Urinary bladder (tissue), 2 donors: ENCODE data around the gene ZNF836. TPM values are rescaled to one million over a fixed set of nuclear protein-coding genes. Genes with fewer than 3 reads are reported as not detected.

ENCODE experiments used
- polyA plus RNA-seq: library from polyadenylated mRNA; stranded (reverse); fragments of 200-250 nt; gene quantifications from one replicate; pipeline ENCODE4 v1.2.3, GENCODE V29; 2013
- small RNA-seq: library from RNA; depleted of rRNA; stranded (forward); fragments of <200 nt; gene quantifications from one replicate; pipeline ENCODE3, GENCODE V24; 2014
- total RNA-seq: library from RNA; depleted of rRNA; stranded (reverse); fragments of >200 nt; gene quantifications from one replicate; pipeline ENCODE4 v1.2.3, GENCODE V29; 2014
- donor health status: healthy.

ZNF836 gene
- total and polyA plus RNA-seq, 2 donors = 6.7 to 27.8 TPM

Small RNAs within 50 kb of the gene (small RNA-seq; reads per million reads assigned to genes)
- gene RPL37P23 = not detected

Other genes starting within 250 kb of the ZNF836 start
- 11.3 TPM for gene ZNF613, start 244.1 kb downstream of the ZNF836 start, total RNA-seq
- gene ZNF613, start 244.1 kb downstream of the ZNF836 start, polyA plus RNA-seq = 4.3 TPM
- 19.7 TPM for gene ZNF350, start 184.8 kb downstream of the ZNF836 start, total RNA-seq
- gene ZNF350, start 184.8 kb downstream of the ZNF836 start, polyA plus RNA-seq = 9.0 TPM
- gene ZNF615, start 163.4 kb downstream of the ZNF836 start, total RNA-seq = 28.3 TPM
- gene ZNF615, start 163.4 kb downstream of the ZNF836 start, polyA plus RNA-seq = 8.1 TPM
- 21.1 TPM for gene ZNF614, start 143.2 kb downstream of the ZNF836 start, total RNA-seq
- 6.5 TPM for gene ZNF614, start 143.2 kb downstream of the ZNF836 start, polyA plus RNA-seq
- 28.6 TPM for gene ZNF432, start 122.8 kb downstream of the ZNF836 start, total RNA-seq
- gene ZNF432, start 122.8 kb downstream of the ZNF836 start, polyA plus RNA-seq = 5.7 TPM
- gene ZNF841, start 75.9 kb downstream of the ZNF836 start, total RNA-seq = 62.0 TPM
- 7.0 TPM for gene ZNF841, start 75.9 kb downstream of the ZNF836 start, polyA plus RNA-seq
- gene ZNF616, start 31.7 kb downstream of the ZNF836 start, total RNA-seq = 26.1 TPM
- gene ZNF616, start 31.7 kb downstream of the ZNF836 start, polyA plus RNA-seq = 4.9 TPM
- 93.6 TPM for gene PPP2R1A, start 18.4 kb upstream of the ZNF836 start, total RNA-seq
- gene PPP2R1A, start 18.4 kb upstream of the ZNF836 start, polyA plus RNA-seq = 182 TPM
- gene ZNF766, start 98.0 kb upstream of the ZNF836 start, total RNA-seq = 28.1 TPM
- 11.7 TPM for gene ZNF766, start 98.0 kb upstream of the ZNF836 start, polyA plus RNA-seq
- 18.8 TPM for gene ZNF480, start 125.5 kb upstream of the ZNF836 start, total RNA-seq
- 5.3 TPM for gene ZNF480, start 125.5 kb upstream of the ZNF836 start, polyA plus RNA-seq
- 8.4 TPM for gene ZNF610, start 164.6 kb upstream of the ZNF836 start, total RNA-seq
- gene ZNF610, start 164.6 kb upstream of the ZNF836 start, polyA plus RNA-seq = 2.2 TPM
- gene ZNF880, start 198.3 kb upstream of the ZNF836 start, total RNA-seq = 50.1 TPM
- 15.3 TPM for gene ZNF880, start 198.3 kb upstream of the ZNF836 start, polyA plus RNA-seq
- gene ZNF528, start 226.2 kb upstream of the ZNF836 start, total RNA-seq = 46.7 TPM
- gene ZNF528, start 226.2 kb upstream of the ZNF836 start, polyA plus RNA-seq = 12.1 TPM